T-helper 1 cell (primary cell): Measurements from ENCODE around the gene COQ3.

Source experiments
- DNase-seq, 5 donors: peaks; one replicate each; pipeline ENCODE4 v3.0.0-alpha.2; 2012 to 2020

The COQ3 gene

GRCh38 chr6:99330159-99330558 lies 63.8 kb downstream of the COQ3 start:
- DNase-seq, result peak in 3 of 5 donors; percentile 4 to 76 (median 27)

- DNase-seq, result no peak
Observed at GRCh38 chr6:99324996-99325395, 69.0 kb downstream of the COQ3 start.
